ENCODE data around the gene COL15A1. TPM values are rescaled to one million over a fixed set of nuclear protein-coding genes. Genes with fewer than 3 reads are reported as not detected.
A peak's percentile ranks its signal among the peaks of the same experiment; 100 is the strongest.

The COL15A1 gene
- polyA plus RNA-seq: 10 to 100 TPM in 1 of 4 donors, 1 to 10 TPM in 1, under 1 TPM in 2; 0.22 to 12.5 (median 2.5) TPM
- long read RNA-seq, donor 1, partial matches to known transcripts: 14 of 15 reads
- long read RNA-seq, donor 1, other reads (novel, unspliced or antisense): 0 of 15 reads
- long read RNA-seq, donor 2: 0 reads
- long read RNA-seq, donor 3, partial matches to known transcripts: 24 of 26 reads
- long read RNA-seq, donor 3, other reads (novel, unspliced or antisense): 0 of 26 reads
- long read RNA-seq, donor 4: 0 reads
- long read RNA-seq, donor 5, partial matches to known transcripts: 8 of 9 reads
- long read RNA-seq, donor 5, other reads (novel, unspliced or antisense): 0 of 9 reads
- long read RNA-seq, donor 6, partial matches to known transcripts: 28 of 28 reads
- long read RNA-seq, donor 6, other reads (novel, unspliced or antisense): 0 of 28 reads
- long read RNA-seq, donor 7, full-length matches to known transcripts: 15 of 86 reads
- long read RNA-seq, donor 7, partial matches to known transcripts: 71 of 86 reads
- long read RNA-seq, donor 7, other reads (novel, unspliced or antisense): 0 of 86 reads
- long read RNA-seq, donor 8, full-length matches to known transcripts: 1 of 17 reads
- long read RNA-seq, donor 8, partial matches to known transcripts: 16 of 17 reads
- long read RNA-seq, donor 8, other reads (novel, unspliced or antisense): 0 of 17 reads
- long read RNA-seq, donor 9, partial matches to known transcripts: 11 of 11 reads
- long read RNA-seq, donor 9, other reads (novel, unspliced or antisense): 0 of 11 reads
- long read RNA-seq, donor 10, full-length matches to known transcripts: 2 of 2 reads
- long read RNA-seq, donor 10, partial matches to known transcripts: 0 of 2 reads
- long read RNA-seq, donor 10, other reads (novel, unspliced or antisense): 0 of 2 reads

GRCh38 chr9:98943682-98944056, at the start of gene COL15A1:
COL15A1 (plus strand) TSS chr9:98943907; CDS start chr9:98944062, 155 bp downstream.
- 1 to 3% (median 1%) methylated on average over 34 to 58 of the region's 58 CpGs for WGBS, 3 donors
- FAIRE-seq (no peak), DNase-seq (peak in 1 of 2 donors; percentile 16)
- H3K36me3 ChIP-seq (ENCODE audit: control insufficient read depth in 3 of 3, insufficient read depth in 2 of 3, low read depth in 1 of 3, low read length in 3 of 3): peaks cover 0 to 2% (median 0%) of the 10 kb centered on the region in 3 donors
- H3K4me3 ChIP-seq (ENCODE audit: low read depth in 1 of 3, low read length in 3 of 3): peak within 1 kb of the TSS in 2 of 3 donors; percentile 14 to 39
- peak within 1 kb of the TSS in 1 of 3 donors; percentile 60 for H3K27ac ChIP-seq (ENCODE audit: low read depth in 1 of 3, low read length in 2 of 3)
- no peaks in the 10 kb centered on the region for H3K4me1 ChIP-seq (ENCODE audit: control insufficient read depth in 3 of 3, insufficient read depth in 2 of 3, low read depth in 1 of 3, low read length in 2 of 3)
- H3K9me3 ChIP-seq (ENCODE audit: control insufficient read depth in 2 of 2, insufficient read depth in 1 of 2, low read depth in 1 of 2, low read length in 1 of 2): no peaks in the 10 kb centered on the region
- peaks cover 13 to 72% (median 15%) of the 10 kb centered on the region in 3 donors for H3K27me3 ChIP-seq (ENCODE audit: control insufficient read depth in 3 of 3, insufficient read depth in 3 of 3, low read length in 3 of 3)

- no peaks in the 10 kb centered on the region for H3K9me3 ChIP-seq (ENCODE audit: control insufficient read depth in 2 of 2, insufficient read depth in 1 of 2, low read depth in 1 of 2, low read length in 1 of 2)
- H3K4me1 ChIP-seq (ENCODE audit: control insufficient read depth in 3 of 3, insufficient read depth in 2 of 3, low read depth in 1 of 3, low read length in 2 of 3): peaks cover 0 to 3% (median 0%) of the 10 kb centered on the region in 3 donors
- peak; percentile 25 to 53 for DNase-seq
- no peak overlapping the region for H3K4me3 ChIP-seq (ENCODE audit: low read depth in 1 of 3, low read length in 3 of 3)
- no peaks in the 10 kb centered on the region for H3K27me3 ChIP-seq (ENCODE audit: control insufficient read depth in 3 of 3, insufficient read depth in 3 of 3, low read length in 3 of 3)
- H3K36me3 ChIP-seq (ENCODE audit: control insufficient read depth in 3 of 3, insufficient read depth in 2 of 3, low read depth in 1 of 3, low read length in 3 of 3): no peaks in the 10 kb centered on the region
- H3K27ac ChIP-seq (ENCODE audit: low read depth in 1 of 3, low read length in 2 of 3): no peak overlapping the region
- WGBS, 3 donors: 61 to 67% (median 63%) methylated on average over 3 of the region's 3 CpGs
- FAIRE-seq: no peak
Observed at GRCh38 chr9:98894171-98894570, 49.5 kb upstream of the COL15A1 start.

- Histone ChIP-seq H3K4me1 (ENCODE audit: control insufficient read depth in 3 of 3, insufficient read depth in 2 of 3, low read depth in 1 of 3, low read length in 2 of 3) (peaks cover 0 to 3% (median 0%) of the 10 kb centered on the region in 3 donors), H3K27ac (ENCODE audit: low read depth in 1 of 3, low read length in 2 of 3) (no peak overlapping the region), H3K9me3 (ENCODE audit: control insufficient read depth in 2 of 2, insufficient read depth in 1 of 2, low read depth in 1 of 2, low read length in 1 of 2) (no peaks in the 10 kb centered on the region), H3K4me3 (ENCODE audit: low read depth in 1 of 3, low read length in 3 of 3) (no peak overlapping the region), H3K36me3 (ENCODE audit: control insufficient read depth in 3 of 3, insufficient read depth in 2 of 3, low read depth in 1 of 3, low read length in 3 of 3) (no peaks in the 10 kb centered on the region), H3K27me3 (ENCODE audit: control insufficient read depth in 3 of 3, insufficient read depth in 3 of 3, low read length in 3 of 3) (no peaks in the 10 kb centered on the region)
- 83 to 87% (median 83%) methylated on average over 3 of the region's 3 CpGs for WGBS, 3 donors
- FAIRE-seq: no peak
- no peak for DNase-seq
Observed at GRCh38 chr9:98894761-98895160, 48.9 kb upstream of the COL15A1 start.

GRCh38 chr9:98896632-98897031, 47.1 kb upstream of the COL15A1 start:
- Histone ChIP-seq H3K36me3 (ENCODE audit: control insufficient read depth in 3 of 3, insufficient read depth in 2 of 3, low read depth in 1 of 3, low read length in 3 of 3) (no peaks in the 10 kb centered on the region), H3K27me3 (ENCODE audit: control insufficient read depth in 3 of 3, insufficient read depth in 3 of 3, low read length in 3 of 3) (no peaks in the 10 kb centered on the region), H3K4me1 (ENCODE audit: control insufficient read depth in 3 of 3, insufficient read depth in 2 of 3, low read depth in 1 of 3, low read length in 2 of 3) (peaks cover 0 to 3% (median 0%) of the 10 kb centered on the region in 3 donors), H3K9me3 (ENCODE audit: control insufficient read depth in 2 of 2, insufficient read depth in 1 of 2, low read depth in 1 of 2, low read length in 1 of 2) (no peaks in the 10 kb centered on the region), H3K4me3 (ENCODE audit: low read depth in 1 of 3, low read length in 3 of 3) (no peak overlapping the region), H3K27ac (ENCODE audit: low read depth in 1 of 3, low read length in 2 of 3) (no peak overlapping the region)
- WGBS, 3 donors: 90 to 94% (median 94%) methylated on average over 2 of the region's 2 CpGs
- DNase-seq (no peak), FAIRE-seq (no peak)

- no peak overlapping the region for H3K4me3 ChIP-seq (ENCODE audit: low read depth in 1 of 3, low read length in 3 of 3)
- H3K9me3 ChIP-seq (ENCODE audit: control insufficient read depth in 2 of 2, insufficient read depth in 1 of 2, low read depth in 1 of 2, low read length in 1 of 2): no peaks in the 10 kb centered on the region
- peaks cover 0 to 5% (median 0%) of the 10 kb centered on the region in 3 donors for H3K4me1 ChIP-seq (ENCODE audit: control insufficient read depth in 3 of 3, insufficient read depth in 2 of 3, low read depth in 1 of 3, low read length in 2 of 3)
- peak; percentile 44 to 81 for DNase-seq
- H3K27me3 ChIP-seq (ENCODE audit: control insufficient read depth in 3 of 3, insufficient read depth in 3 of 3, low read length in 3 of 3): no peaks in the 10 kb centered on the region
- no peak for FAIRE-seq
- no peaks in the 10 kb centered on the region for H3K36me3 ChIP-seq (ENCODE audit: control insufficient read depth in 3 of 3, insufficient read depth in 2 of 3, low read depth in 1 of 3, low read length in 3 of 3)
- 8 to 26% (median 23%) methylated on average over 1 of the region's 1 CpG for WGBS, 3 donors
- H3K27ac ChIP-seq (ENCODE audit: low read depth in 1 of 3, low read length in 2 of 3): no peak overlapping the region
Observed at GRCh38 chr9:98897745-98898144, 46.0 kb upstream of the COL15A1 start.

GRCh38 chr9:98899408-98900056, 44.2 kb upstream of the COL15A1 start:
- Histone ChIP-seq H3K27ac (ENCODE audit: low read depth in 1 of 3, low read length in 2 of 3) (no peak overlapping the region), H3K4me1 (ENCODE audit: control insufficient read depth in 3 of 3, insufficient read depth in 2 of 3, low read depth in 1 of 3, low read length in 2 of 3) (peaks cover 0 to 5% (median 0%) of the 10 kb centered on the region in 3 donors), H3K9me3 (ENCODE audit: control insufficient read depth in 2 of 2, insufficient read depth in 1 of 2, low read depth in 1 of 2, low read length in 1 of 2) (no peaks in the 10 kb centered on the region), H3K27me3 (ENCODE audit: control insufficient read depth in 3 of 3, insufficient read depth in 3 of 3, low read length in 3 of 3) (no peaks in the 10 kb centered on the region), H3K36me3 (ENCODE audit: control insufficient read depth in 3 of 3, insufficient read depth in 2 of 3, low read depth in 1 of 3, low read length in 3 of 3) (no peaks in the 10 kb centered on the region), H3K4me3 (ENCODE audit: low read depth in 1 of 3, low read length in 3 of 3) (no peak overlapping the region)
- no peak for DNase-seq
- WGBS, 3 donors: 46 to 72% (median 51%) methylated on average over 4 of the region's 4 CpGs
- FAIRE-seq: no peak

GRCh38 chr9:98900244-98900643, 43.5 kb upstream of the COL15A1 start:
- 85 to 90% (median 86%) methylated on average over 5 of the region's 5 CpGs for WGBS, 3 donors
- H3K27me3 ChIP-seq (ENCODE audit: control insufficient read depth in 3 of 3, insufficient read depth in 3 of 3, low read length in 3 of 3): no peaks in the 10 kb centered on the region
- H3K4me3 ChIP-seq (ENCODE audit: low read depth in 1 of 3, low read length in 3 of 3): no peak overlapping the region
- H3K27ac ChIP-seq (ENCODE audit: low read depth in 1 of 3, low read length in 2 of 3): no peak overlapping the region
- peaks cover 0 to 5% (median 0%) of the 10 kb centered on the region in 3 donors for H3K4me1 ChIP-seq (ENCODE audit: control insufficient read depth in 3 of 3, insufficient read depth in 2 of 3, low read depth in 1 of 3, low read length in 2 of 3)
- no peaks in the 10 kb centered on the region for H3K36me3 ChIP-seq (ENCODE audit: control insufficient read depth in 3 of 3, insufficient read depth in 2 of 3, low read depth in 1 of 3, low read length in 3 of 3)
- H3K9me3 ChIP-seq (ENCODE audit: control insufficient read depth in 2 of 2, insufficient read depth in 1 of 2, low read depth in 1 of 2, low read length in 1 of 2): no peaks in the 10 kb centered on the region
- FAIRE-seq (no peak), DNase-seq (no peak)

GRCh38 chr9:98900725-98901124, 43.0 kb upstream of the COL15A1 start:
- DNase-seq: no peak
- H3K27ac ChIP-seq (ENCODE audit: low read depth in 1 of 3, low read length in 2 of 3): no peak overlapping the region
- H3K9me3 ChIP-seq (ENCODE audit: control insufficient read depth in 2 of 2, insufficient read depth in 1 of 2, low read depth in 1 of 2, low read length in 1 of 2): no peaks in the 10 kb centered on the region
- 73 to 79% (median 73%) methylated on average over 3 of the region's 3 CpGs for WGBS, 3 donors
- peaks cover 0 to 7% (median 0%) of the 10 kb centered on the region in 3 donors for H3K4me1 ChIP-seq (ENCODE audit: control insufficient read depth in 3 of 3, insufficient read depth in 2 of 3, low read depth in 1 of 3, low read length in 2 of 3)
- no peaks in the 10 kb centered on the region for H3K36me3 ChIP-seq (ENCODE audit: control insufficient read depth in 3 of 3, insufficient read depth in 2 of 3, low read depth in 1 of 3, low read length in 3 of 3)
- H3K27me3 ChIP-seq (ENCODE audit: control insufficient read depth in 3 of 3, insufficient read depth in 3 of 3, low read length in 3 of 3): no peaks in the 10 kb centered on the region
- no peak for FAIRE-seq
- H3K4me3 ChIP-seq (ENCODE audit: low read depth in 1 of 3, low read length in 3 of 3): no peak overlapping the region

All from small intestine (tissue), 16 donors.